Uterus (tissue), 2 donors: ENCODE results near the gene FCGR2B.

Experiments used
- CTCF ChIP-seq, 4 experiments: fragments of 200-600 bp in 2 of 4; fragments of 450-650 bp in 2 of 4; sonication (generic) in 2 of 4; IDR thresholded peaks; one replicate each; pipeline ENCODE4 v1.5.1; 2016 to 2019; ENCODE audit warnings: antibody characterized with exemption in 4 of 4, mild to moderate bottlenecking in 2 of 4, moderate library complexity in 1 of 4
- POLR2A ChIP-seq, 2 donors: fragments of 450-650 bp; IDR thresholded peaks; one replicate each; pipeline ENCODE4 v1.6.1; 2016; ENCODE audit warnings: antibody characterized with exemption in 2 of 2, mild to moderate bottlenecking in 1 of 2, moderate library complexity in 1 of 2

GRCh38 chr1:161678500-161678899 is 15.6 kb downstream of the FCGR2B start:
- no peak for TF ChIP-seq CTCF (IDR thresholded peaks at IDR 0.05)
- no peak for TF ChIP-seq POLR2A (IDR thresholded peaks at IDR 0.05)
